GM12801 (cell line): ENCODE measurements around the gene RNF4.

Experiments
- TF ChIP-seq, protein P1 (sequence below): IDR thresholded peaks from one replicate; pipeline ENCODE4 v1.5.1; 2011; ENCODE audit warnings: control low read depth; ENCODE audit not compliant: insufficient read length; ENCODE audit errors: extremely low read depth

RNF4 gene

DNA sequence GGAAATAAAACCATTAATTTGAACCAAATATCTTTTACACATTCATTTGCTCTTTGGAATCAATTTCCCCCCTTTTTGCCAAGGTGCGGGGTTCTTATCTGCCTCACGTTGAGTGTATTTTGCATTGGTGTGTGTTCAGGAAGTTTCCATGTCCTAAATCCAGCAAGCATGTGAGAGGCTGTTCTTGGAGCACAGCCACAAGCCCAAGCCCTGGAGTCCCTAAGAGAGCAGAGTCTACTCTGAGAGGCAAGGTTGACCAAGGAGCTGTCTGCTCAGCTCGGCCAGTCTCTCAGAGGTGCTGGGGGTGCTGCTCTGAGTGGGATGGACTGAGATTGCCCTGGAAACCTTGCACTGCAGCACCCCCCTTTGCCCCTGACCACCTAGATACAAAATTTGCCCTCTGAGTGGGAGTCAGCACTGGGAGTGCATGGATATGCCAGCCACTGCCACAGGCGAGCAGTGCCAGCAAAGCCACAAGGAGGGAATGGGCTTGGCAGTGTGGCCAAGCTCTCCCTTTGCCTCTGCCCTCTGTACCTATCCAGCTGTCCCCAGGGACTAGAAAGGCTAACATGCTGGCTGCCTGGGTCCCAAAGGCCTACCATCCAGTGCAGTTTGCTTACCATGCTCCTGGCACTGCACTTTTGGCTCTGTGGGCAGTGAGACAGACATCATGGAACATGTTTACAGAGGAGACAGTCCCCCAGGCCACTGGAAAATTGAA lies 47.1 kb downstream of the RNF4 start:
- TF ChIP-seq, protein P1, sequence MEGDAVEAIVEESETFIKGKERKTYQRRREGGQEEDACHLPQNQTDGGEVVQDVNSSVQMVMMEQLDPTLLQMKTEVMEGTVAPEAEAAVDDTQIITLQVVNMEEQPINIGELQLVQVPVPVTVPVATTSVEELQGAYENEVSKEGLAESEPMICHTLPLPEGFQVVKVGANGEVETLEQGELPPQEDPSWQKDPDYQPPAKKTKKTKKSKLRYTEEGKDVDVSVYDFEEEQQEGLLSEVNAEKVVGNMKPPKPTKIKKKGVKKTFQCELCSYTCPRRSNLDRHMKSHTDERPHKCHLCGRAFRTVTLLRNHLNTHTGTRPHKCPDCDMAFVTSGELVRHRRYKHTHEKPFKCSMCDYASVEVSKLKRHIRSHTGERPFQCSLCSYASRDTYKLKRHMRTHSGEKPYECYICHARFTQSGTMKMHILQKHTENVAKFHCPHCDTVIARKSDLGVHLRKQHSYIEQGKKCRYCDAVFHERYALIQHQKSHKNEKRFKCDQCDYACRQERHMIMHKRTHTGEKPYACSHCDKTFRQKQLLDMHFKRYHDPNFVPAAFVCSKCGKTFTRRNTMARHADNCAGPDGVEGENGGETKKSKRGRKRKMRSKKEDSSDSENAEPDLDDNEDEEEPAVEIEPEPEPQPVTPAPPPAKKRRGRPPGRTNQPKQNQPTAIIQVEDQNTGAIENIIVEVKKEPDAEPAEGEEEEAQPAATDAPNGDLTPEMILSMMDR, result no peak

DNA sequence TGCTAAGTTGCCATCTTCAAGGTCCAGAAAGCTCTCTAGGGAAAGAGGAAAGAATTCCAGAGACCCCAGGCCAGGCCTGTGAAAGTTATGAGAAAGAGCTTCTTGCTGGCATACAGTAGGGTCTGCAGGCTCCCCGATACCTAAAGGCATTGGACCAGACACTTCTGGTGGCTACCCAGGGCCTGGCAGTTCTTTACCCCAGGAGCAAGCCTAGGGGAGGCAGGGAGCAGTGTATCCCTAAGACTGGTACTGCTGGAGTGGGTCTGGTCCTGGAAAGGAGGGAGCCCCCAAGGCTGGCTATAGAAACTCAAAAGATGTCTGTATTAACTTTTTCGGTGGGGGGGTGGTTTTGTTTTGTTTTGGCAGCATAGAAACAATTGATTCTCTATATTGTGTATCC lies 47.7 kb downstream of the RNF4 start:
- TF ChIP-seq, protein P1, result no peak

DNA sequence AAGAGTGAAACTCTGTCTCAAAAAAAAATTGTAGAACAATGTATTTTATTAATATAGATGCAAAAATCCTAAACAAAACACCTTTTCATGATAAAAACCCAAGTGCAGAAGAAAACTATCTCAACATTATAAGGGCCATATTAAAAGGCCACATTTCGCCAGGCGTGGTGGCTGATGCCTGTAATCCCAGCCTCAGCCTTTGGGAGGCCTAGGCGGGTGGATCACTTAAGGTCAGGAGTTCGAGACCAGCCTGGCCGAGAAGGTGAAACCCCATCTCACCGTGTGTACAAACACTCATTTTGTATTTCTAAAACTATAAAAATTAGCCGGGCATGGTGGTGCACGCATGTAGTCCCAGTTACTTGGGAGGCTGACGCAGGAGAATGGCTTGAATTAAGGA lies 57.7 kb downstream of the RNF4 start:
- TF ChIP-seq, protein P1, result no peak

DNA sequence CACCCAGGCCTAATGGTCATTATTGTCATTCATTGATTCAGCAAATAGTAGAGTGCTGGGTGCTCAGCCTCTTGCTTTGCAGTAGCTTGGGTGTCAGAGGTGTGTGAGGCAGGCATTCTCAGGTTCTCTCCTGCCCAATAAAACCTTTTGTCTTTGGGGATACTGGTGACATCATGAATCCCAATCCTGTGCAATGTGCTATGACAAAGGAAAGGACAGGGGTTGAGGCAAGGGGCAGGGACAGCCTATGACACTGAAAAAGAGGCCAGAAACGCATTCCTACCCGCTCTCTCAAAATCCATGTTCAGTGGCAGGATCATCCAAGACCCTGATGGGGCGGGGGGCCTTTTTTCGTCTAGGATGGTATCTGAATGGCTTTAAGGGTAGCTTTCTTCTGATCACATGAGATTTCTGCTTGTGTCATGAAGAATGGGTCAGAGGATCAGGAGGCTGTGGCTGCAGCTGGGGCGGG lies 66.0 kb downstream of the RNF4 start:
- TF ChIP-seq, protein P1, result no peak

DNA sequence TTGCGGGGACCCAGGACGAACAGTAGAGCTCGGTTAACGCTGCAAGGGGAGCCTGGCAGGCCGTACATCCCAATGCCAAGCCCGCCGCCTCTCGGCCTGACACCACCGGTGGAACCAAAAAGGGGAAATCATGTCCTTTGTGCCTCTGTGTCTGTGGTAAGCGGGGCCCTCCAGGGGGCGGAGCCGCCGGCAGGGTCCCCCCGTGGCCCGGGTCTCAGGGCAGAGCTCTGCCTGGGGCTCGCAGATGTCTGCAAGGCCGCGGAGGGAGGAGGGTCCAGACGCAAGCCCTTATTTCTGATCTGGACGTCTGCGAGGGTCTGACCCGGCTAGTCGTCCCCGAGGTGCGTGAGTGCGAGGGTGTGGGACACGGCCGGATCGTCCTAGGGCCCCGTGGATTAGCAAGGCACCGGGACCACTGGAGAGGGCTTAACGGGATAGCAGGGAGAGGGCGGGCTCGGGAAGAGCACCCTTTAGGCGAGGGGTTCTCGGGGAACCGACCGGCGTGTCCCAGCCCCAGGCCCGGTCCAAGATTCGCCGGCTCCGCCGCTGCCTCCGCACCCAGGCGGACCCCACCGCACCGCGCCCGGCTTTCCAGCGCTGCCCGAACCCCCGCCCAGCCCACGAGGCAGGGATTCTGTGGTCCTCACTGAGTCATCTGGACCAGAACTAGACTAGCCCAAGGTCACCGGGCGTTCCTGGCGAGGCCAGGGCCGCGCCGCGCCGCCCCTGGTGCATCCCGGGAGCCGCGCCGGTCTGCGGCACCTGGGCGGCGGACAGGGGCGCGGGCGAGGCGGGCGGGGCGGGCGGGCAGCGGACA lies 66.7 kb downstream of the RNF4 start:
- TF ChIP-seq, protein P1, result no peak

DNA sequence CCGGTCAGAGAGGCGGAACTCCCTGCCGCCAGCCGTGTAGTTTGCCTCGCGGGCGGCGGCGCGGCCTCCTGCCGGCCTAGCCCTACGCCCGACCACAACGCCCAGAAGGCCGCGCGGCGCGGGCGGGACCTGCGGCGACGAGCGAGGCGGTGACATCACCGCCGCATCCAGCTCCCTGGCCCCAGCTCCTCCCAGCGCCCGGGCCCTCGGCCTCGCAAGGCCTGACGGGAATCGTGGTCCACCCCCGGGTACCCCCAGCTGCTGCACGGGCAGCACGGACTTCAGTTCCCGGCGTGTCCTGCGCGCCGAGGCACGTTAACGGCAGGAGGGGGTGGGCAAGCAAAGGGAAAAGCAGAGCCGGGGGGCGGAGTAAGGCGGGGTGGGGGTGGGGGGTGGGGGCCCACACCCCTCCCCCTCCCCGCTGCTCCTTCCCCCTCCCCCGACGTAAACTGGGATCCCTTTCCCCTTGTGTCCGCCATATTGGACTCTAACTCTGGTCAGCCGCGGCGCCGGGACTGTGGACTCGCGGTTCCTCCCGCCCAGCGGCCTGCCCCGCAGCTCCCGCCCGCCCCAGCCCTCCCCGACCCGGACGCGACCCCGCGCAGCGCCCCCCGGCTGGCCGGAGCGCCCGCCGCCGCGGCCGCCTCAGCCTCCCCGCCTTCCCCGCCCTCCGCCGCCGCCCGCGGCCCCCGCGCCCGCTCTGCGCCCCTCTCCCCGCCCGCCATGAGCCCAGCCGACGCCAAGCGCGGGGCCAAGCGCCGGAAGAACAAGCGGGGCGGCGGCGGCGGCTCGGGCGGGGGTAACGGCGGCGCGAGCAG lies 67.5 kb downstream of the RNF4 start, which contains the start of gene FAM193A:
Gene FAM193A, plus strand, starts transcription at position 455 of the 818 bp plus-strand sequence. Its CDS starts 269 bp downstream, at position 724.
- TF ChIP-seq, protein P1, result no peak
